HCT116 (cell line): ENCODE results near the gene PRR16. TPM values are rescaled to one million over a fixed set of nuclear protein-coding genes. Genes with fewer than 3 reads are reported as not detected.

Source experiments
- ATAC-seq: fragments of 200-7000 bp; cut with Tn5 transposase; 2 replicates; pipeline ENCODE4 v1.9.1; 2020; ENCODE audit warnings: mild to moderate bottlenecking, moderate library complexity
- BruUV-seq: library from RNA; stranded (reverse); fragments of 400-500 nt; replicated peaks from 2 replicates; lab custom pipeline; 2021; lab: Mats Ljungman, UMichigan
- CTCF ChIA-PET: fragments of 300-600 bp; sonication (Branson Sonifier 250); formaldehyde crosslinking; loops from one replicate; lab custom pipeline; 2021; ENCODE audit warnings: antibody characterized with exemption; lab: Charles Lee
- POLR2A ChIA-PET: fragments of 300-600, 350-600 bp; sonication (Branson Sonifier 250); formaldehyde crosslinking; loops from one replicate; lab custom pipeline; 2021; ENCODE audit warnings: antibody characterized with exemption; lab: Charles Lee
- RAD21 ChIA-PET, 2 experiments: fragments of 300-600 bp; sonication (Branson Sonifier 250); formaldehyde crosslinking; loops; one replicate each; lab custom pipeline; 2023; ENCODE audit warnings: low total read pairs in 2 of 2; ENCODE audit not compliant: uncharacterized antibody in 2 of 2, unreplicated experiment in 2 of 2, low non-redundant PET in 1 of 2; lab: Charles Lee
- DNase-seq: peaks from one replicate; pipeline ENCODE4 v3.0.0-alpha.2; 2010; ENCODE audit warnings: low read depth, low spot score
- H2AFZ ChIP-seq: fragments of 200-600 bp; shearing (Covaris generic), sonication (generic); 2 replicates; pipeline ENCODE4 v1.6.1; 2017; ENCODE audit warnings: low read depth, mixed run types, mixed read lengths, antibody characterized with exemption, low read length; ENCODE audit not compliant: poor library complexity, severe bottlenecking
- H3K27ac ChIP-seq: 2 replicates; pipeline ENCODE4 v1.5.1; 2012; ENCODE audit warnings: low read depth, low read length
- H3K27me3 ChIP-seq: fragments of 200-600 bp; sonication (generic); 2 replicates; pipeline ENCODE4 v1.6.1; 2016; ENCODE audit warnings: mixed run types, low read length, mixed read lengths; ENCODE audit not compliant: insufficient read depth
- H3K36me3 ChIP-seq, 2 experiments: fragments of 200-500 bp in 1 of 2; fragments of 200-600 bp in 1 of 2; sonication (Bioruptor generic) in 1 of 2; sonication (generic) in 1 of 2; 2 replicates each; pipeline versions ENCODE4 v1.5.1 to v1.6.1; 2014 to 2016; ENCODE audit warnings: low read length in 2 of 2, inconsistent platforms in 1 of 2, mixed read lengths in 1 of 2, mixed run types in 1 of 2; ENCODE audit not compliant: insufficient read depth in 2 of 2, control insufficient read depth in 1 of 2
- H3K4me1 ChIP-seq, 2 experiments: fragments of 200-600 bp in 1 of 2; sonication (generic) in 1 of 2; 2 replicates each; pipeline versions ENCODE4 v1.5.1 to v1.6.1; 2012 to 2017; ENCODE audit warnings: low read length in 2 of 2, inconsistent platforms in 1 of 2, mild to moderate bottlenecking in 1 of 2, mixed read lengths in 1 of 2, mixed run types in 1 of 2, moderate library complexity in 1 of 2; ENCODE audit not compliant: insufficient read depth in 2 of 2, control insufficient read depth in 1 of 2
- H3K4me2 ChIP-seq: fragments of 200-600 bp; sonication (generic); 2 replicates; pipeline ENCODE4 v1.6.1; 2017; ENCODE audit warnings: mixed run types, low read length, mixed read lengths
- H3K4me3 ChIP-seq, 2 experiments: fragments of 200-600 bp in 1 of 2; sonication (generic) in 1 of 2; replicated peaks in 1 of 2; 2 replicates each; pipeline ENCODE4 v1.5.1; 2011 to 2016; ENCODE audit warnings: low read length in 2 of 2, control low read depth in 1 of 2, low read depth in 1 of 2, mild to moderate bottlenecking in 1 of 2, mixed read lengths in 1 of 2, mixed run types in 1 of 2
- H3K79me2 ChIP-seq: fragments of 200-600 bp; sonication (generic); 2 replicates; pipeline ENCODE4 v1.6.1; 2017; ENCODE audit warnings: mild to moderate bottlenecking, mixed run types, low read length, moderate library complexity, mixed read lengths; ENCODE audit not compliant: insufficient read depth
- H3K9ac ChIP-seq: fragments of 200-600 bp; sonication (generic); 2 replicates; pipeline ENCODE4 v1.6.1; 2016; ENCODE audit warnings: low read length, mixed read lengths
- H3K9me2 ChIP-seq: fragments of 200-600 bp; sonication (generic), shearing (Covaris generic); 2 replicates; pipeline ENCODE4 v1.6.1; 2017; ENCODE audit warnings: mixed run types, mild to moderate bottlenecking, moderate library complexity; ENCODE audit not compliant: insufficient read depth
- H3K9me3 ChIP-seq, 2 experiments: fragments of 200-500 bp in 1 of 2; fragments of 200-600 bp in 1 of 2; sonication (Bioruptor generic) in 1 of 2; sonication (generic) in 1 of 2; 2 replicates each; pipeline ENCODE4 v1.6.1; 2014 to 2017; ENCODE audit warnings: low read length in 2 of 2, mixed read lengths in 2 of 2, inconsistent platforms in 1 of 2, low read depth in 1 of 2, mild to moderate bottlenecking in 1 of 2, mixed run types in 1 of 2, moderate library complexity in 1 of 2; ENCODE audit not compliant: control insufficient read depth in 1 of 2, insufficient read depth in 1 of 2
- H4K20me1 ChIP-seq: fragments of 200-600 bp; sonication (generic), shearing (Covaris generic); 2 replicates; pipeline ENCODE4 v1.6.1; 2017; ENCODE audit warnings: mixed run types, mild to moderate bottlenecking, moderate library complexity; ENCODE audit not compliant: insufficient read depth
- EGR1 ChIP-seq: IDR thresholded peaks from 2 replicates; pipeline ENCODE4 v1.6.1; 2012; ENCODE audit warnings: low read depth
- SRF ChIP-seq: IDR thresholded peaks from 2 replicates; pipeline ENCODE4 v1.6.1; 2012; ENCODE audit warnings: low read depth
- TCF7L2 ChIP-seq: IDR thresholded peaks from 2 replicates; pipeline ENCODE4 v1.7.0; 2011; ENCODE audit warnings: borderline replicate concordance, inconsistent platforms; ENCODE audit not compliant: insufficient read depth, insufficient read length; ENCODE audit errors: extremely low read depth
- ZNF274 ChIP-seq: fragments of 200-500 bp; sonication (Bioruptor generic); IDR thresholded peaks from 2 replicates; pipeline ENCODE4 v1.6.1; 2014; ENCODE audit warnings: mild to moderate bottlenecking, low read depth, low read length, inconsistent platforms
- intact Hi-C: fragments of 100-400 bp; cut with micrococcal nuclease; formaldehyde crosslinking; loops from 2 replicates; pipeline ENCODE4 v1.10.0; 2022
- total RNA-seq: library from RNA; stranded (reverse); gene quantifications from one replicate; pipeline ENCODE4 v1.2.1, GENCODE V29; 2021; ENCODE audit not compliant: unreplicated experiment
- TF ChIP-seq, protein P1 (sequence below): IDR thresholded peaks from 2 replicates; pipeline ENCODE4 v1.6.1; 2011; ENCODE audit warnings: mild to moderate bottlenecking, low read length, moderate library complexity; ENCODE audit not compliant: insufficient replicate concordance; ENCODE audit errors: extremely low read depth

PRR16 gene
- total RNA-seq, 1 experiment from 2014 or later, result 0.42 TPM

DNA sequence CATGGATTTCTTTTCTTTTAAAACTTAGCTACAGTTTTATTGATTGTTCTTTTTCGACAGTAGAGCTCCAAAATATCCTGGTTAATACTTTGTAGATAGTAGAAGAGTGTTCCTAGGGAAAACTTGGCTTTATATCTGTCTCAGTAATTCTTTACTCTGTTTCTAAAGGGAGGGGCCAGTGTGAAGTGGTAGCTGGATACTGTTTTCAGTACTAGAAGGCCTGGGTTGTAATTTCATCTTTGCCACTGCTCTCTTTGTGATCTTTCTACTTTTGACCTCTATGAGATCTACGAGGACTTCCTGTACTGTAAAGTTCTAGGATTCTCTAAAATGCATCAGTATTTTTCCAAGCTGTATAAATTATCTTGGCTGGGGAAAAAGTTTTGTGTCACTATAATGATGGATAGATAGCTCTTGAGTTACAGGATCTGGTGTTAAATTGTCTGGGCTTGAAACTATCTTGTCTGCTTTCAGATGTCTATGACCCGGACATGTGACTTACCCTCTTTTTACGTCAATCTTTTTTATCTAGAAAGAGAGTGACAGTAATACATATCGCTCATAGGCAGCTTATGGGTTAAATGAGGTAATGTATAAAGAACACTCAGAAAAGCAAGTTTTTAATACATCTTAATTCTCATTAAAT, 53.6 kb downstream of the PRR16 start:
- DNase-seq (no peak), ATAC-seq (no peak)
- Histone ChIP-seq H3K27me3 (no peaks in the 10 kb centered on the region), H3K9me3 (no peaks in the 10 kb centered on the region), H3K9me2 (no peaks in the 10 kb centered on the region), H3K27ac (no peak overlapping the region), H3K4me1 (no peaks in the 10 kb centered on the region), H3K36me3 (no peaks in the 10 kb centered on the region), H4K20me1 (no peaks in the 10 kb centered on the region), H3K9ac (no peak overlapping the region), H3K4me2 (no peak overlapping the region), H3K4me3 (no peak overlapping the region), H2AFZ (no peak overlapping the region), H3K79me2 (no peaks in the 10 kb centered on the region)
- no TSS peak for BruUV-seq
- ChIA-PET CTCF (no interaction called here), RAD21 (no interaction called here), POLR2A (no interaction called here)
- TF ChIP-seq TCF7L2, result no peak
- TF ChIP-seq, protein P1, sequence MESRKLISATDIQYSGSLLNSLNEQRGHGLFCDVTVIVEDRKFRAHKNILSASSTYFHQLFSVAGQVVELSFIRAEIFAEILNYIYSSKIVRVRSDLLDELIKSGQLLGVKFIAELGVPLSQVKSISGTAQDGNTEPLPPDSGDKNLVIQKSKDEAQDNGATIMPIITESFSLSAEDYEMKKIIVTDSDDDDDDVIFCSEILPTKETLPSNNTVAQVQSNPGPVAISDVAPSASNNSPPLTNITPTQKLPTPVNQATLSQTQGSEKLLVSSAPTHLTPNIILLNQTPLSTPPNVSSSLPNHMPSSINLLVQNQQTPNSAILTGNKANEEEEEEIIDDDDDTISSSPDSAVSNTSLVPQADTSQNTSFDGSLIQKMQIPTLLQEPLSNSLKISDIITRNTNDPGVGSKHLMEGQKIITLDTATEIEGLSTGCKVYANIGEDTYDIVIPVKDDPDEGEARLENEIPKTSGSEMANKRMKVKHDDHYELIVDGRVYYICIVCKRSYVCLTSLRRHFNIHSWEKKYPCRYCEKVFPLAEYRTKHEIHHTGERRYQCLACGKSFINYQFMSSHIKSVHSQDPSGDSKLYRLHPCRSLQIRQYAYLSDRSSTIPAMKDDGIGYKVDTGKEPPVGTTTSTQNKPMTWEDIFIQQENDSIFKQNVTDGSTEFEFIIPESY, result no peak
- TF ChIP-seq SRF, result no peak
- intact Hi-C loops, result no loop called here

DNA sequence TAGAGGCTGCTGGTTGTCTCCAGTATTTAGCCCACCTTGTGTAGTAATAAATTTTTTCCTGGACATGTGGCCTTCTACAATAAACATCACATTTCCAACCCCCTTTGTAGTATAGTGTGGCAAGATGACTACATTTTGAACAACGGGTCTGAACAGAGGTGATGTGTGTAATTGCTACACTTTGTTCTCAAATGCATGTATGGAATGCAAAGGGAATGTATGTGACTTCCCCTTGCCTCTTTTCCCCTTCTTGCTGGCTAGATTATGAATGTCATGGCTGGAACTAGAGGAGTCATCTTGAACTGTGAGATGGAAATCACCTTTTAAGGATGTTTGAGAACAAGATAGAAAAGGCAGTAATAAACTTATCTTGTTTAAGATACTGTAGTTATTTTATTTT, 54.5 kb downstream of the PRR16 start:
- ChIA-PET POLR2A (no interaction called here), CTCF (no interaction called here), RAD21 (no interaction called here)
- H3K27ac ChIP-seq, result no peak overlapping the region
- H3K9me2 ChIP-seq, result no peaks in the 10 kb centered on the region
- H3K79me2 ChIP-seq, result no peaks in the 10 kb centered on the region
- H3K9ac ChIP-seq, result no peak overlapping the region
- no peaks in the 10 kb centered on the region for H3K9me3 ChIP-seq
- ATAC-seq (no peak), DNase-seq (no peak)
- no peak overlapping the region for H3K4me2 ChIP-seq
- no peak overlapping the region for H2AFZ ChIP-seq
- no peaks in the 10 kb centered on the region for H3K27me3 ChIP-seq
- H3K4me1 ChIP-seq, result no peaks in the 10 kb centered on the region
- no peak overlapping the region for H3K4me3 ChIP-seq
- H4K20me1 ChIP-seq, result no peaks in the 10 kb centered on the region
- intact Hi-C loops, result no loop called here
- no peaks in the 10 kb centered on the region for H3K36me3 ChIP-seq
- TF ChIP-seq EGR1 (no peak), ZNF274 (no peak)
- BruUV-seq, result no TSS peak
